MM.1S (cell line): ENCODE measurements around the gene HBQ1.

Source experiments
- DNase-seq: peaks from one replicate; pipeline ENCODE4 v3.0.0-alpha.2; 2015
- H2AFZ ChIP-seq: fragments of 300-600 bp; sonication (generic); 2 replicates; pipeline ENCODE4 v1.6.0; 2016; ENCODE audit warnings: antibody characterized with exemption, low read length
- H3F3A ChIP-seq: fragments of 300-600 bp; sonication (generic); 2 replicates; pipeline ENCODE4 v1.6.1; 2016; ENCODE audit warnings: mild to moderate bottlenecking, antibody characterized with exemption, low read length, moderate library complexity, mixed read lengths; ENCODE audit not compliant: insufficient read depth
- H3K27ac ChIP-seq: fragments of 300-600 bp; sonication (generic); 2 replicates; pipeline ENCODE4 v1.5.1; 2016; ENCODE audit warnings: mild to moderate bottlenecking, low read length
- H3K27me3 ChIP-seq: fragments of 300-600 bp; sonication (generic); replicated peaks from 2 replicates; pipeline ENCODE4 v1.6.0; 2016; ENCODE audit warnings: low read length; ENCODE audit not compliant: insufficient read depth
- H3K36me3 ChIP-seq: fragments of 300-600 bp; sonication (generic); replicated peaks from 2 replicates; pipeline ENCODE4 v1.6.1; 2016; ENCODE audit warnings: mild to moderate bottlenecking, low read length, mixed read lengths; ENCODE audit not compliant: insufficient read depth
- H3K4me1 ChIP-seq: fragments of 300-600 bp; sonication (generic); 2 replicates; pipeline ENCODE4 v1.6.1; 2016; ENCODE audit warnings: low read length, mixed read lengths
- H3K4me2 ChIP-seq: fragments of 300-600 bp; sonication (generic); 2 replicates; pipeline ENCODE4 v1.6.0; 2016; ENCODE audit warnings: low read depth, low read length
- H3K4me3 ChIP-seq: fragments of 300-600 bp; sonication (generic); 2 replicates; pipeline ENCODE4 v1.5.1; 2016; ENCODE audit warnings: low read length, mixed read lengths
- H3K79me2 ChIP-seq: fragments of 300-600 bp; sonication (generic); 2 replicates; pipeline ENCODE4 v1.6.1; 2016; ENCODE audit warnings: mixed run types, low read length, mixed read lengths
- H3K9ac ChIP-seq: fragments of 300-600 bp; sonication (generic); 2 replicates; pipeline ENCODE4 v1.6.1; 2016; ENCODE audit warnings: low read length, mixed read lengths
- H3K9me2 ChIP-seq: fragments of 300-600 bp; sonication (generic); replicated peaks from 2 replicates; pipeline ENCODE4 v1.6.1; 2016; ENCODE audit warnings: mild to moderate bottlenecking, low read length, mixed read lengths; ENCODE audit not compliant: insufficient read depth
- H3K9me3 ChIP-seq: fragments of 300-600 bp; sonication (generic); replicated peaks from 2 replicates; pipeline ENCODE4 v1.6.1; 2016; ENCODE audit warnings: mild to moderate bottlenecking, low read length, mixed read lengths; ENCODE audit not compliant: insufficient read depth
- H4K20me1 ChIP-seq: fragments of 300-600 bp; sonication (generic); 2 replicates; pipeline ENCODE4 v1.6.1; 2016; ENCODE audit warnings: mild to moderate bottlenecking, low read length, moderate library complexity, mixed read lengths; ENCODE audit not compliant: insufficient read depth
- EZH2 ChIP-seq: fragments of 300-600 bp; sonication (generic); optimal IDR thresholded peaks from 2 replicates; pipeline ENCODE3; 2017; ENCODE audit warnings: low read depth, mild to moderate bottlenecking, antibody characterized with exemption, low read length, mixed read lengths
- EZH2phosphoT487 ChIP-seq: fragments of 300-600 bp; sonication (generic); IDR thresholded peaks from 2 replicates; pipeline ENCODE4 v1.6.1; 2018; ENCODE audit warnings: antibody characterized with exemption, low read length
- TF ChIP-seq, protein P1 (sequence below): fragments of 300-600 bp; sonication (generic); IDR thresholded peaks from 2 replicates; pipeline ENCODE4 v1.5.1; 2016; ENCODE audit warnings: antibody characterized with exemption, low read length, mixed read lengths

HBQ1 gene

DNA sequence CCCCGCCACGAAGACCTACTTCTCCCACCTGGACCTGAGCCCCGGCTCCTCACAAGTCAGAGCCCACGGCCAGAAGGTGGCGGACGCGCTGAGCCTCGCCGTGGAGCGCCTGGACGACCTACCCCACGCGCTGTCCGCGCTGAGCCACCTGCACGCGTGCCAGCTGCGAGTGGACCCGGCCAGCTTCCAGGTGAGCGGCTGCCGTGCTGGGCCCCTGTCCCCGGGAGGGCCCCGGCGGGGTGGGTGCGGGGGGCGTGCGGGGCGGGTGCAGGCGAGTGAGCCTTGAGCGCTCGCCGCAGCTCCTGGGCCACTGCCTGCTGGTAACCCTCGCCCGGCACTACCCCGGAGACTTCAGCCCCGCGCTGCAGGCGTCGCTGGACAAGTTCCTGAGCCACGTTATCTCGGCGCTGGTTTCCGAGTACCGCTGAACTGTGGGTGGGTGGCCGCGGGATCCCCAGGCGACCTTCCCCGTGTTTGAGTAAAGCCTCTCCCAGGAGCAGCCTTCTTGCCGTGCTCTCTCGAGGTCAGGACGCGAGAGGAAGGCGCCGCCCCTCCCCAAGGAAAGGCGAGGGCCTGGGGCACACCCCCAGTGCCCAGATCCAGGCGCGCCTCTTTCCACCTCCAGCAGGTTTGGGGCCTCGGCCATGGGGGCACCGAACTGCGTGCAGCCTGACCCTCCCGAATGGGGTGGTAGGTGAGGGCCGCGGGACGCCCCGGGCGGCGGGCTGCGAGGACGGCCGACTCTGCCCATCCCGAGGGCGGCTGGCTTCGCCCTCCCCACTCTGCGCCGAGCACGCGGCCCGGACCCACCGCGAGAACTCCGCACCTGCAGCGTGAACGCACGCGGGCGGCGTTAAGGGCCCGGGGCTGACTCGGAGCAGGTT lies 664 bp downstream of the HBQ1 start:
- Histone ChIP-seq H3K4me1 (0 out of 2 replicates have a peak, but pooled peaks cover 6% of the 10 kb centered on the region), H3K9me2 (no peaks in the 10 kb centered on the region), H3K9me3 (no peaks in the 10 kb centered on the region), H3K27me3 (peaks cover 27% of the 10 kb centered on the region), H4K20me1 (no peaks in the 10 kb centered on the region), H3K79me2 (no peaks in the 10 kb centered on the region), H3K9ac (peak overlapping the region; percentile 22; the same call in 1 of the 2 replicates), H3K4me2 (peak overlapping the region; percentile 93), H3F3A (no peaks in the 10 kb centered on the region), H3K4me3 (peak overlapping the region; percentile 47), H3K36me3 (no peaks in the 10 kb centered on the region), H3K27ac (no peak overlapping the region), H2AFZ (peak overlapping the region; percentile 49)
- DNase-seq = peak; percentile 83
- TF ChIP-seq, protein P1, sequence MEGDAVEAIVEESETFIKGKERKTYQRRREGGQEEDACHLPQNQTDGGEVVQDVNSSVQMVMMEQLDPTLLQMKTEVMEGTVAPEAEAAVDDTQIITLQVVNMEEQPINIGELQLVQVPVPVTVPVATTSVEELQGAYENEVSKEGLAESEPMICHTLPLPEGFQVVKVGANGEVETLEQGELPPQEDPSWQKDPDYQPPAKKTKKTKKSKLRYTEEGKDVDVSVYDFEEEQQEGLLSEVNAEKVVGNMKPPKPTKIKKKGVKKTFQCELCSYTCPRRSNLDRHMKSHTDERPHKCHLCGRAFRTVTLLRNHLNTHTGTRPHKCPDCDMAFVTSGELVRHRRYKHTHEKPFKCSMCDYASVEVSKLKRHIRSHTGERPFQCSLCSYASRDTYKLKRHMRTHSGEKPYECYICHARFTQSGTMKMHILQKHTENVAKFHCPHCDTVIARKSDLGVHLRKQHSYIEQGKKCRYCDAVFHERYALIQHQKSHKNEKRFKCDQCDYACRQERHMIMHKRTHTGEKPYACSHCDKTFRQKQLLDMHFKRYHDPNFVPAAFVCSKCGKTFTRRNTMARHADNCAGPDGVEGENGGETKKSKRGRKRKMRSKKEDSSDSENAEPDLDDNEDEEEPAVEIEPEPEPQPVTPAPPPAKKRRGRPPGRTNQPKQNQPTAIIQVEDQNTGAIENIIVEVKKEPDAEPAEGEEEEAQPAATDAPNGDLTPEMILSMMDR = no peak
- no peak for TF ChIP-seq EZH2
- TF ChIP-seq EZH2phosphoT487 = no peak

DNA sequence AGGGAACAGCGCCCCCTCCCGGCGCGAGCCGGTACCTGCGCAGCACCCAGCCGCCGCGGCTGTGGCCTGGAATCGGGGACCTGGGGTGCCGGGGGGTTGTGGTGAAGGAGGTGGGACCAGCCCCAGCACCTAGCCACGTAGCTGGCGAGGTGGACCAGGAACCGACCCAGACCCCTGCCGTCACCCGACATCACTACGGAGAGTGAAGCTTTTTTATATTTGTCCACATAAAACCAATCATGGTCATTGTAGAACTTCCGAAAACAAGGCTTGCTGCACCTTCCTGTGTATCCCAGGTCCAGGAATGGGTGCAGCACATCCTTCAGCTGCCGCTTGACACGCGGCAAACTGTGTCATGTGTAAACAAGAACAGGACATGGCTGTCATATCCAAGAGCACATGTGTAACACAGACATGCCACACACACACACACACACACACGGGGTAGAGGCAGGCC lies 1.3 kb downstream of the HBQ1 start:
- no peak for TF ChIP-seq EZH2phosphoT487
- TF ChIP-seq, protein P1 = peak; percentile 88
- Histone ChIP-seq H3K4me1 (0 out of 2 replicates have a peak, but pooled peaks cover 6% of the 10 kb centered on the region), H3K9ac (no peak overlapping the region), H3K4me3 (no peak overlapping the region), H3K36me3 (no peaks in the 10 kb centered on the region), H2AFZ (no peak overlapping the region), H3K9me2 (no peaks in the 10 kb centered on the region), H3K4me2 (peak overlapping the region; percentile 93; the same call in 1 of the 2 replicates), H3K27me3 (peaks cover 27% of the 10 kb centered on the region), H3K9me3 (no peaks in the 10 kb centered on the region), H3K79me2 (no peaks in the 10 kb centered on the region), H3K27ac (no peak overlapping the region), H3F3A (no peaks in the 10 kb centered on the region), H4K20me1 (no peaks in the 10 kb centered on the region)
- no peak for DNase-seq

DNA sequence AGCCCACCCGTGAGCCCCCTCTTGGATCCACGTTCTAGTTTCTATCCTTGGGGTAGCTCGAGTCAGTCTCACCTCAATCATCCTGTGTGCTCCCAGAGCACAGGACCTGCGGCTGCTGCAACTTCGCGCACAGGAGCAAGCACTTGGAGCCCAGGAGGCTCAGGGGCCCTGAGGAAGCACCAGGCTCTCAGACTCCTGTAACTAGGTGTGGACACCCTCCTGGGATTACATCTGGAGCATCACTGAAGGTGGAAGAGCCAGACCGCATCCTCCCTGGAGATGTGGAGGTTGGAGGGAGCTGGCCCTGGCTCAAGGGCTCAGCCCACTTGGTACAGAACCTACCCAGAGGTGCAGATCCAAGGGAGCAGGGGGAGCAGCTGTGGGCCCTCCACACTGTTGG lies 2.7 kb downstream of the HBQ1 start:
- no peaks in the 10 kb centered on the region for H3K79me2 ChIP-seq
- no peaks in the 10 kb centered on the region for H3K9me3 ChIP-seq
- no peaks in the 10 kb centered on the region for H3K36me3 ChIP-seq
- no peak overlapping the region for H3K4me2 ChIP-seq
- H4K20me1 ChIP-seq = no peaks in the 10 kb centered on the region
- no peak overlapping the region for H3K9ac ChIP-seq
- TF ChIP-seq EZH2 (no peak), EZH2phosphoT487 (no peak)
- TF ChIP-seq, protein P1 = no peak
- no peaks in the 10 kb centered on the region for H3F3A ChIP-seq
- 0 out of 2 replicates have a peak, but pooled peaks cover 6% of the 10 kb centered on the region for H3K4me1 ChIP-seq
- DNase-seq = no peak
- H3K27me3 ChIP-seq = peaks cover 19% of the 10 kb centered on the region
- H3K9me2 ChIP-seq = no peaks in the 10 kb centered on the region
- H2AFZ ChIP-seq = no peak overlapping the region
- no peak overlapping the region for H3K4me3 ChIP-seq
- H3K27ac ChIP-seq = no peak overlapping the region
